RCC 7860 (cell line): ENCODE data around the gene PSD2.

Source experiments
- DNase-seq: peaks from one replicate; pipeline ENCODE4 v3.0.0-alpha.2; 2015; ENCODE audit warnings: low spot score
- FAIRE-seq: peaks from 2 replicates; lab custom pipeline; 2012; peaks lifted over from hg19 to GRCh38; lab: Jason Lieb, UNC

PSD2 gene

DNA sequence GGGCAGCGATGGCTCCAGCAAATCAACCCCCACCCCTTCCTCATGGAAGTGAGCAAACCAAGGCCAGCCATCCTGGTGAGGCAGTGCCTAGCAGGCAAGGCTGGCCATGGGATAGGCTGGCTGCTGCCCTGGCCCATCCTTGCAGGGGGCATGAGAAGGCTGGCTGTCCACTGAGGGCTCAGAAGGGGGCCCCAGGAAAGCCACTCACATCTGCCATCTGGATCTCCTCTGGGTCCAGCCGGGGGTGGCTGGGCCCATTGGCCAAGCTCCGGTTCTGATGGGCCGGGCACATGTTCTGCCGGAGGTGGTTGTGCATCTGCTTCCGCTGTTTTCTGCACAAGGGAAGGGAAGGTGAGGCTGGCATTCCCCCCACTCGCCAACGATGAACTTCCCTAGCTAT is 57.1 kb downstream of the PSD2 start:
- no peak for FAIRE-seq
- DNase-seq = no peak

- DNase-seq = no peak
- no peak for FAIRE-seq
Observed at GRCh38 chr5:139854029-139854605, 58.5 kb downstream of the PSD2 start.

- DNase-seq (no peak), FAIRE-seq (no peak)
Observed at GRCh38 chr5:139854953-139855352, 59.3 kb downstream of the PSD2 start.

DNA sequence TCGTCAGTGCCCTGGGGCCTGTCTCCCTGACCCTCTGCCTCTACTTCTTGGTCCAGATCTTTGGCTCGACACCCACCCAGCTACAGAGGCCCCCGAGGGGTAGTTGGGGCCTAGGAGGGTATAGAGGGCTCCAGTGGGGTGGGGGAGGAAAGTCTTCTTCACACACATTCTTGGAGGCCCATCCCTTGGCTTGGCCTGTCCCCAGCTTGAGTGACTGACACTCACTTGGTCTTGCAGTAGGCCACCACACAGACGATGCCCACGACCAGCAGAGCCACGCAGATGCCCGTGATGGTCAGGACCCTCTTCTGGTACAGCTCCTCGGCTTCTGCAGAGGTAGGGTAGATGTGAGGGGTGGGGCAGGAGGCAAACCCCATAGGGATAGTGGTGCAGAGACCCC is 59.8 kb downstream of the PSD2 start:
- FAIRE-seq = no peak
- DNase-seq = no peak

- FAIRE-seq (no peak), DNase-seq (no peak)
Observed at GRCh38 chr5:139855946-139856540, 60.4 kb downstream of the PSD2 start.

DNA sequence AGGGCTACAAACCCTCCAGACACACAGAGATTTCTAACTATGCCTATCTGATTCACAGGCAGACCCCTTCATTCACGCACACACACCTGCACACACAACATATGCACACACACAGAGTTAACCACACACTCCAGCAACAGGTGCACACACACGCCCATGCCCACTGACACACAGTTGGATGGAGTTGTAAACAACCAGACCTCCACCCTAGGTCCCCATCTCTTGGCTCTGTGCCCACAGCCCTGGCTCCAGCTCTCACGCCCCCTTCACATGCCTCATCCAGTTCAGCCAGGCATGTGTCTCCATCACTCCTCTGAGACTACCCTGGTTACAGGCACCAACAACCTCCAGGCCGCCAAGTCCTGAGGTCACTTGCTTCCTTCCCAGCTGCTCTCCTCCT is 61.1 kb downstream of the PSD2 start:
- DNase-seq (no peak), FAIRE-seq (no peak)

DNA sequence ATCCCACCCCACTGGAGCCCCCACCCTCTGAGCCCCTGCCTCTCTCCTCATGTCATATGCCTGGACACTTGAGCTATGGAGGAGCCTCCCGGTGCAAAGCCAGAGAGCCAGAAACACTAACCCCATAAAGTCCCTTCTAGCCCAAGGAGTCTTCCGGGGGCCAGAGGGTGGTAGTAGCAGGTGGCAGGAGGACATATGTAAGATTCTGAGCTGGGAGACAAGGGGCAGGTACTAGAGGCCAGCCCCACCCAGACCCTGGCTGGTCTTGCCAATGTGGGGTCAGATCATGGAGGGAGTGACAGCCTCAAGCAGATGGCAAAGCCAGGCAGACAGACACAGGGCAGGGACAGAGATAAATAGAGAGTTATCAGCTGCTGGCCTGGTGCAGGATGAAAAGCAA is 63.4 kb downstream of the PSD2 start:
- DNase-seq (no peak), FAIRE-seq (no peak)

GRCh38 chr5:139861021-139861888 is 65.6 kb downstream of the PSD2 start:
- no peak for FAIRE-seq
- no peak for DNase-seq

GRCh38 chr5:139861889-139862207 is 66.2 kb downstream of the PSD2 start:
- FAIRE-seq (no peak), DNase-seq (no peak)

GRCh38 chr5:139862313-139862712 is 66.7 kb downstream of the PSD2 start:
- DNase-seq (no peak), FAIRE-seq (no peak)

GRCh38 chr5:139862803-139863202 is 67.2 kb downstream of the PSD2 start:
- DNase-seq (no peak), FAIRE-seq (no peak)

- DNase-seq (no peak), FAIRE-seq (no peak)
Observed at GRCh38 chr5:139863361-139863760, 67.8 kb downstream of the PSD2 start.

DNA sequence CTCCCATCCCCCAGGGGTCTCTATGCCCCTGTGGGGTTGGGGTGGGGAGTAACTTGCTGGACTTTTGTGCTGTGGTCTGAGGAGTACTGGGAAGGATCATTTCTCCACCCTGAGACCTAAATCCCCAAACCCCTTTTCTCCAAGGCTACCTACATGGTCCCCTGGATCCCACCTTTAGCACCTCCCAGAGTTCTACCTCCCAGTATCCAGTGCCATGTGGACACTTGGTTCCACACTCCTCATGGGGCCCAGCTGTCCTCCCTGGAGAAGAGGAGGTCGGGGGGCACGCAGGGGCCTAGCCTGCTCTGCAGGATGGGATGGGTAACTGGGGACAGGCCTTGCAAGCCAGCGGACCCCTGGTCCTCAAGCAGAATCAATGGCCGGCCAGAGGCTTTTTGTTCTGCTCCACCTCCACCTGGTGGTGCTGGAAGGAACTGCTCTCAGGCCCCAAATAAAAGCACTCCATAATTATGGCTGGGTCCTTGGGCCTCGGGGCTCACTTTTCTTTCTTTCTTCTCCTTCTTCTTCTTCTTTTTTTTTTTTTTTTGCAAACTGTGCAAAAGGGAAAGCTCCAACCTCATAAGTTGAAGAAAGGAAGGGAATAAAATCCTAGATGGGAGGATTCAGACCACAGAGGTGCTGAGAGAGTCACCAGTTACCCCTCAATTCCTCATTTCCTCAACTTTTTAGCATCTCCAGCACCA is 68.4 kb downstream of the PSD2 start:
- no peak for FAIRE-seq
- peak; percentile 24 for DNase-seq

DNA sequence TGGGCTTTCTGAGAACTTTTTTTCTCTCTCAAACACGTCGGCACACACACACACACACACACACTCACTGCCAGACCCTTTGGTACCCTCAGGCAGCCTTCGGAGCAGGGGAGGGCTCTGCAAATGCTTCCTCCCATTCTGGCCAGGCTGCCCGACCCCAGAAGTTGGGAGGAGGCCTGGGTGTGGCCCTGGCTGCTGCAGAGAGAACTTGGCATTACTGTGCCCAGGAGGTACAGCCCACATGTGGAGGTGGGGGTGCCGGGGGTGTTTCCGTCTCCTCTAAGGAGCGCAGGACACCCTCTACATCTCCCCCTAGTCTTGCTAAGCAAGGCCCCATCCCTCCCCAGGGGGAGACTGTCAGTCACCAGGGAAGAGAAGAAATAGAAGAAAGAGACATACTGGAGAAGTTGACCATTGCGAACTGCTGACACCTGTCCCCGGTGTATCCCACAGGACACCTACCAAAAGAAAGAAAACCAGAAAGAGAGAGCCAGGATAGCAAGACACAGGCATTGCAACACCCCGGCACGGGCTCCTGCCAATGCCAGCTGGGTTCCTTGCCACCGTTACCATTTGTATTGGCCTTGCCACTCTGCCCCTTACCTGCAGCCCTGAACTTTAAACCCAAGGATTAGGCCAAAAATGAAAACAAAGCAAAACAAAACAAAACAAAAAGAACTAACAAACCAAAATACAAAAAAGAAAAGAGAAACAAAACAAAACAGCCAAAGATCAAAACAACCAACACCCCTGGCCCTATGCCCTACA is 69.3 kb downstream of the PSD2 start:
- FAIRE-seq (no peak), DNase-seq (no peak)

DNA sequence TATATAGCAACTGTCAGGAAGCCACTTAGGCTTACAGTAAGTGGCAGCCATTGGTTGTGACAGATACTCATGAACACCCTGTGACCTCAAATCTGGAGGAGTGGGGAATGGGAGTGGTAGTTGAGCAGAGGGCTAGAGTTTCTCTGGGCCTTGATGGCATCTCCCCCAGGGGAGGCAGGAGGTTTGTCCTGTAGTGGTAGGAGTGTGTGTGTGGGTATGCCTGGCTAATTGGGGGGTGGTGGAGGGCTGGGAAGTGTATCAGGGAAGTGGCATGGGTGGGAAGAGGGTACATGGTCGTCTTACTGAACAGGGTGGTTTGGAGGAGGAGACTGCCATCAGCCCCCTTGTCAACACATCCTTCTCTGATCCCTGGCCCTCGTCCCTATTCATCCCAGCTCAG is 71.5 kb downstream of the PSD2 start:
- DNase-seq = no peak
- no peak for FAIRE-seq

DNA sequence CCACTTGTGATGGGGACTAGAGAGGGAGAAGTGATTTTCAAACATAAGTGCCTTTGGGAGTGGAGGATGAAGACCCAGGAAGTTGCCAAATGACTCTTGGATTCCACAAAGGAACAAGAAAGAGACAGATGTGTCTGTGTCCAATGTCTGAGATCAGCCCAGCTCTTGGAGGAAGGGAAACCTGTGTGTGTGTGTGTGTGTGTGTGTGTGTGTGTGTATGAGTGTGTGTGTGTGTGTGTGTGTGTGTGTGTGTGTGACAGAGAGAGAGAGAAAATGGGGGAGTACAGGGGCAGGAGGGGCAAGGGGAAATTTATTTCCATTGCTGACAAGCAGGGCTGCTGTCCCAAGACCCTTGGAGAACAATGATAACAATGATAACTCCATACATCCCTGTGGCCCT is 72.0 kb downstream of the PSD2 start:
- DNase-seq = no peak
- no peak for FAIRE-seq

- DNase-seq = no peak
Observed at GRCh38 chr5:139869042-139869790, 73.6 kb downstream of the PSD2 start.

DNA sequence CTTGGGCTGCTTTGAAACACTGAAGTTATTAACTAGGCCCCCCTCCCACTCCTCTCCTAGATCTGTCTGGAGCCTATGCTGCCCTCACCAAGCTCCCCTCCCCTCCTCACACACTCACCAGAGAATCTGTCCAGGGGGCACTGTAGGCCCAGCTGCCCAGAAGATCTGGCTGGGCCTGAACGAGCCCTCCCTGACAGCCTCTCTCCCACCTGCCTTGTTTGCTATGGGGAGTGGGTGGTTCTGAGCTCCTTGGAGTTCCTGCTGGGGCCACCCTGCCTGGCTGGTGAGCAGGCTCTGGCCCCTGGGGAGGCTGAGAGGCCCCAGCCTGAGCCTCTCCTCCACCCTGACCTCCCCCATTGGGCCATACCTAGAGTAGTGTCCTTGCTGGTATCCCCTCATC is 75.1 kb downstream of the PSD2 start:
- DNase-seq (no peak), FAIRE-seq (no peak)

More at GRCh38 chr5:139869042-139869790, 73.6 kb downstream of the PSD2 start:
- no peak for FAIRE-seq

DNA sequence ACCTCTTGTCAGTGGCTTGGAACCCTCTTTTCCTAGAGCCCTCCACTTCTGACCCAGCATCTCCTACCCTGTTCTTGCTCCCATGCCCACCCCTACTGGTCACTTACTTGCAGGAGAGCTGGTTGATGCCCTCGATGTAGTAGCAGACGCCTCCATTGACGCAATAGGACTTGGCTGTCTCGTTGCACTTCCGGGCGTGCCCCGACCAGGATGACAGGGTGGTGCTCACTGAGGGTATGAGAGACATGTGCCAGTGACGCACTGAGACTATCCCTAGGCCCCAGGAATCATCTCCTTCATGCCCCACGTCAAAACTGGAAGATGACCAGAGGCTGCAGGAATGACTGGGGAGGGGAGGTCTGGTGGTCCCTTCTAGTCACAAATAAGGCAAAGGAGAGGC is 76.0 kb downstream of the PSD2 start:
- DNase-seq (no peak), FAIRE-seq (no peak)

DNA sequence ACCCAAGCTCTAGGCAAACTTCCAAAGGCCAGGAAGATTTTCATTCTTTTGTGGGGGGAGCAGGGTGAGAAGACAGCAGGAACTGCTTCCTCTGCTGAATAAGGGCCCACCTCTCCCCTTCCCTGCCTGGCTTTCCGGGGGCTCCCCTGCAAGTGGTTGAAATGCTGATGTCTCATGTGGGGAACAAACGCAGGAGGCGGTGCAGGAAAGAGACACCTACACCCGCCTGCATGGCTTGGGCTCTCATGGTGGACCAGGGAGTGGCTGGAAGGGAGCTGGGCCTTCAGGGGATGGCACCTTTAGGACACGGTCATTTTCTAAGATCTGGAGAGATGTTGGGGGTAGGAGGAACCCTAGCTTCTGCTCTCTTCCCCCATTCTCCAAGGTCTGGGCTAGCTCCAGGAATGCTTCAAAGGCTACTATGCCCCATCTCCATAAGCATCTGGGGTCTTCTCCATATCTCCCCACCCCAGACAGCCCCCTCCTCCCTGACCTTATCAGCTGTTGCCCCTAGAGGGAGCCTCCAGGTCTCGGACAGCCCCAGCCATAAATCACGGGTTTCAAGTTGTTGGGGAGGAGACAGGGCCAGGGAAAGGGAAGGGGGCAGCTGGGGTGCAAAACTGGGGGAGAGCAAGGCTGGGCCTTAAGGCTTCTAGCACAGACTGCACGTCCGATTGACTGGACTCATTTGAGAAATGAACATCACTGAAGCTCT is 76.6 kb downstream of the PSD2 start:
- FAIRE-seq = no peak
- DNase-seq = no peak
